ENCODE data around the gene NATD1. TPM values are rescaled to one million over a fixed set of nuclear protein-coding genes. Genes with fewer than 3 reads are reported as not detected.

NATD1 gene
- total RNA-seq, 1 experiment from 2014 or later: 7.3 TPM

GRCh38 chr17:21242780-21243515 is 10.3 kb downstream of the NATD1 start:
- no peak overlapping the region for H2BK5ac ChIP-seq (ENCODE audit: insufficient read length, low read length)
- TF ChIP-seq CTCF (conservative IDR thresholded peaks at IDR 0.05): no peak
- no peak overlapping the region for H3K27ac ChIP-seq (ENCODE audit: insufficient read length, low read depth, low read length)

More at GRCh38 chr17:21242780-21243515, 10.3 kb downstream of the NATD1 start:
- Histone ChIP-seq H3T11ph (ENCODE audit: low read length) (no peak overlapping the region), H3K9ac (ENCODE audit: extremely low read depth, insufficient read length, low read length) (no peak overlapping the region), H2BK120ac (ENCODE audit: low read depth, low read length, poor library complexity, severe bottlenecking) (no peak overlapping the region), H3K23me2 (ENCODE audit: insufficient read length, low read depth, low read length, poor library complexity, severe bottlenecking) (no peaks in the 10 kb centered on the region), H2AFZ (ENCODE audit: low read length) (no peak overlapping the region), H3K18ac (ENCODE audit: insufficient read length, low read depth, low read length) (no peak overlapping the region), H2AK5ac (ENCODE audit: insufficient read length, low read length) (no peak overlapping the region), H3K23ac (ENCODE audit: insufficient read length, low read depth, low read length) (no peak overlapping the region), H4K5ac (ENCODE audit: insufficient read length, low read depth, low read length) (no peak overlapping the region), H4K91ac (ENCODE audit: insufficient read length, low read depth, low read length) (no peak overlapping the region), H3K9me3 (ENCODE audit: control insufficient read depth, low read depth, low read length) (no peaks in the 10 kb centered on the region), H3K4me2 (ENCODE audit: insufficient read depth, insufficient read length, low read length) (no peak overlapping the region), H3K14ac (ENCODE audit: insufficient read depth, low read length) (no peak overlapping the region; the same call in 1 of the 2 replicates), H2BK15ac (ENCODE audit: low read depth, low read length) (no peak overlapping the region), H4K20me1 (ENCODE audit: control insufficient read depth, insufficient read depth, insufficient read length) (no peaks in the 10 kb centered on the region), H3K27me3 (ENCODE audit: insufficient read depth, low read length) (no peaks in the 10 kb centered on the region; the same call in 1 of the 2 replicates), H3K4ac (ENCODE audit: low read depth, low read length) (no peak overlapping the region), H3K79me1 (ENCODE audit: insufficient read depth, low read depth, low read length, poor library complexity, severe bottlenecking) (no peaks in the 10 kb centered on the region), H3K56ac (ENCODE audit: insufficient read length, low read depth, low read length) (no peak overlapping the region), H3K79me2 (ENCODE audit: insufficient read depth, low read length) (no peaks in the 10 kb centered on the region), H3K4me1 (ENCODE audit: insufficient read depth, low read length) (no peaks in the 10 kb centered on the region; the same call in 1 of the 2 replicates), H2BK20ac (ENCODE audit: low read depth, low read length, poor library complexity, severe bottlenecking) (no peak overlapping the region), H2BK12ac (ENCODE audit: insufficient read length, low read depth, low read length) (no peak overlapping the region), H4K8ac (replicated peaks; ENCODE audit: insufficient read length, low read depth, low read length) (no peak overlapping the region)
- no CpG with 5 or more reads among the region's 26 CpGs for WGBS (ENCODE audit: extremely low coverage, insufficient read length, low lambda C conversion rate)
- no peak for DNase-seq
- Mint-ChIP-seq H3K4me3 (no peak overlapping the region), H3K36me3 (ENCODE audit: insufficient read depth in 1 of 3, low read depth in 3 of 3) (no peaks in the 10 kb centered on the region), H3K27ac (no peak overlapping the region), H3K4me1 (peaks cover 15 to 41% of the 10 kb centered on the region in 2 experiments), H3K27me3 (ENCODE audit: low read depth) (no peaks in the 10 kb centered on the region), H3K9me3 (no peaks in the 10 kb centered on the region)
